GM12878 (cell line): Measurements from ENCODE around the gene ABHD17A. TPM values are rescaled to one million over a fixed set of nuclear protein-coding genes. Genes with fewer than 3 reads are reported as not detected.

Experiments
- ATAC-seq: fragments of 200-7000 bp; cut with Tn5 transposase; 3 replicates; pipeline ENCODE4 v1.9.1; 2020; ENCODE audit warnings: mild to moderate bottlenecking, moderate library complexity
- BruUV-seq: library from RNA; stranded (reverse); fragments of 400-500 nt; replicated peaks from 2 replicates; lab custom pipeline; 2021; lab: Mats Ljungman, UMichigan
- CTCF ChIA-PET: fragments of 300-600 bp; sonication (Branson Sonifier 250); formaldehyde crosslinking; extraction: SDS; loops from one replicate; lab custom pipeline; 2021; ENCODE audit warnings: inconsistent platforms; lab: Yijun Ruan, JAX
- POLR2A ChIA-PET: fragments of 350-600 bp; formaldehyde crosslinking; extraction: SDS; loops from one replicate; lab custom pipeline; 2021; ENCODE audit warnings: inconsistent platforms; lab: Charles Lee
- RAD21 ChIA-PET: fragments of 300-600 bp; sonication (Branson Sonifier 250); formaldehyde crosslinking; loops from one replicate; lab custom pipeline; 2023; ENCODE audit warnings: antibody characterized with exemption; ENCODE audit not compliant: unreplicated experiment; lab: Charles Lee
- SMC1A ChIA-PET: fragments of 300-600 bp; sonication (Branson Sonifier 250); formaldehyde crosslinking; loops from one replicate; lab custom pipeline; 2023; ENCODE audit not compliant: unreplicated experiment, uncharacterized antibody; lab: Charles Lee
- DNase-seq: peaks from one replicate; pipeline ENCODE4 v3.0.0-alpha.2; 2011; ENCODE audit warnings: low read depth, low spot score
- FAIRE-seq: peaks from 3 replicates; lab custom pipeline; 2011; peaks lifted over from hg19 to GRCh38; lab: Jason Lieb, UNC
- H2AFZ ChIP-seq: 2 replicates; pipeline ENCODE4 v1.6.0; 2011; ENCODE audit warnings: low read depth, low read length, control low read depth; ENCODE audit not compliant: control insufficient read depth
- H3K27ac ChIP-seq: 2 replicates; pipeline ENCODE4 v1.5.1; 2011; ENCODE audit warnings: control low read depth; ENCODE audit not compliant: control insufficient read depth, insufficient read depth
- H3K27me3 ChIP-seq, 2 experiments: replicated peaks in 1 of 2; 2 replicates each; pipeline versions ENCODE4 v1.6.0 to v1.6.1; 2011; ENCODE audit warnings: low read length in 1 of 2; ENCODE audit not compliant: control insufficient read depth in 2 of 2, insufficient read depth in 2 of 2
- H3K36me3 ChIP-seq, 2 experiments: 2 replicates each; pipeline ENCODE4 v1.5.1; 2011; ENCODE audit warnings: low read length in 1 of 2; ENCODE audit not compliant: control insufficient read depth in 2 of 2, insufficient read depth in 2 of 2
- H3K4me1 ChIP-seq: 2 replicates; pipeline ENCODE4 v1.6.1; 2011; ENCODE audit warnings: mild to moderate bottlenecking, low read length, moderate library complexity, mixed read lengths; ENCODE audit not compliant: control insufficient read depth, insufficient read depth
- H3K4me2 ChIP-seq: 2 replicates; pipeline ENCODE4 v1.6.0; 2011; ENCODE audit warnings: control low read depth; ENCODE audit not compliant: control insufficient read depth, insufficient read depth
- H3K4me3 ChIP-seq: fragments of 200-600 bp; sonication (generic); 2 replicates; pipeline ENCODE4 v1.5.1; 2016
- H3K79me2 ChIP-seq: 2 replicates; pipeline ENCODE4 v1.6.0; 2011; ENCODE audit warnings: low read length; ENCODE audit not compliant: control insufficient read depth, insufficient read depth
- H3K9ac ChIP-seq: 2 replicates; pipeline ENCODE4 v1.8.0; 2011; ENCODE audit warnings: low read length, control low read depth, mixed read lengths; ENCODE audit not compliant: control insufficient read depth, insufficient read depth
- H3K9me3 ChIP-seq: replicated peaks from 3 replicates; pipeline ENCODE4 v1.5.1; 2011; ENCODE audit warnings: mild to moderate bottlenecking, low read length; ENCODE audit not compliant: control insufficient read depth, insufficient read depth
- H4K20me1 ChIP-seq: 2 replicates; pipeline ENCODE4 v1.6.0; 2011; ENCODE audit not compliant: control insufficient read depth, insufficient read depth
- BRCA1 ChIP-seq: IDR thresholded peaks from 2 replicates; pipeline ENCODE4 v1.6.1; 2011; ENCODE audit warnings: low read depth, low read length, improper control_type of control experiment
- CBX5 ChIP-seq: sonication (generic); IDR thresholded peaks from 2 replicates; pipeline ENCODE4 v1.6.1; 2016; ENCODE audit warnings: low read depth, moderate library complexity, mild to moderate bottlenecking, inconsistent platforms
- CHD2 ChIP-seq: IDR thresholded peaks from 2 replicates; pipeline ENCODE4 v1.6.1; 2011; ENCODE audit warnings: low read depth, low read length, improper control_type of control experiment, borderline replicate concordance
- CHD4 ChIP-seq: fragments of 200-600 bp; sonication (generic); IDR thresholded peaks from 2 replicates; pipeline ENCODE4 v1.6.1; 2016; ENCODE audit warnings: mild to moderate bottlenecking
- CREB1 ChIP-seq: IDR thresholded peaks from 2 replicates; pipeline ENCODE4 v1.6.1; 2012; ENCODE audit warnings: low read depth, mild to moderate bottlenecking, inconsistent platforms
- EED ChIP-seq: sonication (generic); IDR thresholded peaks from 2 replicates; pipeline ENCODE4 v1.6.1; 2016; ENCODE audit warnings: antibody characterized with exemption, low read depth
- FOXK2 ChIP-seq: fragments of 450-650 bp; IDR thresholded peaks from 2 replicates; pipeline ENCODE4 v1.6.1; 2017; ENCODE audit warnings: mild to moderate bottlenecking, moderate library complexity
- IRF5 ChIP-seq: fragments of 450-650 bp; IDR thresholded peaks from 2 replicates; pipeline ENCODE4 v1.6.1; 2017; ENCODE audit warnings: borderline replicate concordance
- NFXL1 ChIP-seq: fragments of 450-650 bp; IDR thresholded peaks from 2 replicates; pipeline ENCODE4 v1.6.1; 2017; ENCODE audit warnings: antibody characterized with exemption, mild to moderate bottlenecking, borderline replicate concordance
- NR2C2 ChIP-seq: IDR thresholded peaks from 2 replicates; pipeline ENCODE4 v1.6.1; 2011; ENCODE audit warnings: borderline replicate concordance, low read depth; ENCODE audit not compliant: control insufficient read depth, insufficient read length
- SIN3A ChIP-seq: IDR thresholded peaks from 2 replicates; pipeline ENCODE4 v1.6.1; 2012; ENCODE audit warnings: low read depth, low read length, improper control_type of control experiment
- SUZ12 ChIP-seq: fragments of 200-600 bp; sonication (generic); IDR thresholded peaks from one replicate; pipeline ENCODE4 v1.6.1; 2018; ENCODE audit warnings: antibody characterized with exemption, mild to moderate bottlenecking; ENCODE audit not compliant: unreplicated experiment
- YBX1 ChIP-seq: fragments of 450-650 bp; IDR thresholded peaks from 2 replicates; pipeline ENCODE4 v1.6.1; 2016; ENCODE audit warnings: antibody characterized with exemption
- ZNF274 ChIP-seq: IDR thresholded peaks from one replicate; pipeline ENCODE4 v1.8.0; 2011; ENCODE audit not compliant: insufficient read length, insufficient read depth
- ZSCAN29 ChIP-seq: fragments of 450-650 bp; IDR thresholded peaks from 2 replicates; pipeline ENCODE4 v1.6.1; 2017; ENCODE audit warnings: mild to moderate bottlenecking, moderate library complexity
- WGBS: methylation state at CpG from one replicate; pipeline ENCODE4 v1.1.6; 2016; ENCODE audit warnings: low lambda C conversion rate; ENCODE audit not compliant: insufficient replicate concordance, insufficient coverage; ENCODE audit errors: missing lambda C conversion rate; 5-methylcytosine and 5-hydroxymethylcytosine counted together
- in situ Hi-C: fragments of 300-500 bp; cut with MboI; formaldehyde crosslinking; loops from 9 replicates; pipeline ENCODE4 v1.14.3; 2018; ENCODE audit warnings: mixed read lengths
- intact Hi-C: fragments of 100-400 bp; cut with micrococcal nuclease; formaldehyde crosslinking; loops from one replicate; pipeline ENCODE4 v1.14.2; 2022; ENCODE audit not compliant: unreplicated experiment
- polyA plus RNA-seq, 11 experiments: library from polyadenylated mRNA; depleted of rRNA in 4 of 11; unstranded in 6 of 11; stranded (reverse) in 5 of 11; fragments of >200 nt; fragmentation: Nextera tagmentation in 4 of 11; fragmentation: Illumina TruSeq in 1 of 11; extraction: Ambion mirVana in 4 of 11; extraction: Trizol in 1 of 11; gene quantifications; 1 replicate in 1 of 11; 2 replicates in 10 of 11; pipeline versions ENCODE4 v1.2.1 to v1.2.3, GENCODE V29; 2011 to 2016; ENCODE audit warnings: inconsistent platforms in 2 of 11, missing spikeins in 2 of 11, low read depth in 1 of 11
- total RNA-seq, 4 experiments: library from RNA; depleted of rRNA in 3 of 4; stranded (reverse); fragments of >200 nt in 3 of 4; fragmentation: Illumina TruSeq in 1 of 4; extraction: Trizol in 1 of 4; gene quantifications; 2 replicates each; pipeline versions ENCODE4 v1.2.1 to v1.2.3, GENCODE V29; 2013 to 2021
- TF ChIP-seq, protein P1 (sequence below): fragments of 450-650 bp; formaldehyde crosslinking; IDR thresholded peaks from 2 replicates; pipeline ENCODE4 v1.4.0; 2022; ENCODE audit warnings: mild to moderate bottlenecking, moderate library complexity
- TF ChIP-seq, protein P2 (sequence below): fragments of 450-650 bp; conservative IDR thresholded peaks from 2 replicates; pipeline ENCODE4 v1.6.1; 2017; ENCODE audit warnings: mild to moderate bottlenecking, moderate library complexity

ABHD17A gene
- total and polyA plus RNA-seq, 10 of the 15 experiments (the other 5 are each of a cell fraction or from before 2014, with no cell fraction given), result 0.13 to 126 (median 28.8) TPM; not detected in 1

DNA sequence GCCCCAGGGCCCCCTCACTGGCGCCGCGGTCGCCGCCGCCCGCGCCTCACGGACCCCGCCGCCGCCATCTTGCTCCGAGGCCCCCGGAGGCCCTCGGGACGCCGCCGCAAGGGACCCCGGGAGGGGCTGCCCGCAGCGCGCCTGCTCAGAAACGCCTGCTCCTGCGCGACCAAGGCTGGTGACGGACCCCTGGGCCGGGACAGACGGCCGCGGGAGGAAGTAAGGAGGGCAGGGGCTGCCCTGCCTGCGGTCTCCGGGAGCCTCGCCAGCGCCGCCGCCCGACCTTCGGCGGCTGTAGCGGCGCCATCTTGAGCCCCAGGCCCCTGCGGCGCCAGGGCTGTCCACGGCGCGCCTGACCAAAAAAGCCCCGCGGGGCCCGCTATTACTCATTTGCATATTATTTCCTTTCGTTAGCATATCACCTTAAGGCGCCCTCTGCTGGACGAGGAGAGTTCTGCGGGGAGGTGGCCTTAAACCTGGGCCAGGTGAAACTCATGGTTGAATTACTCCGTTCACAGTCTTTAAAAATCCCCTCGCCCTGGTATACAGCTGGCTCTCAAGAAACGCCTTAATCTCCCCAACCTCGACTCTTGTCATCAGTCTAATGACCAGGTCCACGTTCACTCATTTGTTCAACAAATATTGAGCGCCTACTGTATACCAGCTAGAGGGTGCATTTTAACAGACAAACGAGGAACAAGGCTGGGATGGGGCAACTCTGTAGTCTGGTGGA, 36.7 kb downstream of the ABHD17A start, which contains the start of gene REXO1:
REXO1 (minus strand) TSS at position 85 of the 733 bp plus-strand sequence. CDS start 125 bp downstream, outside the sequence.
- peak; percentile 81 for ATAC-seq
- CTCF ChIA-PET, result interaction anchor here (0.6 to 1.7 kb wide), 11 partner anchors 9 to 776 kb away, joined by 3 to 11 read pairs (median 4); no protein-coding TSS in a partner anchor
- SMC1A ChIA-PET, result no interaction called here
- TF ChIP-seq ZSCAN29, result peak; percentile 50; the same call in 1 of the 2 replicates
- TF ChIP-seq CHD2, result no peak
- no peak for TF ChIP-seq SUZ12
- TF ChIP-seq, protein P1, sequence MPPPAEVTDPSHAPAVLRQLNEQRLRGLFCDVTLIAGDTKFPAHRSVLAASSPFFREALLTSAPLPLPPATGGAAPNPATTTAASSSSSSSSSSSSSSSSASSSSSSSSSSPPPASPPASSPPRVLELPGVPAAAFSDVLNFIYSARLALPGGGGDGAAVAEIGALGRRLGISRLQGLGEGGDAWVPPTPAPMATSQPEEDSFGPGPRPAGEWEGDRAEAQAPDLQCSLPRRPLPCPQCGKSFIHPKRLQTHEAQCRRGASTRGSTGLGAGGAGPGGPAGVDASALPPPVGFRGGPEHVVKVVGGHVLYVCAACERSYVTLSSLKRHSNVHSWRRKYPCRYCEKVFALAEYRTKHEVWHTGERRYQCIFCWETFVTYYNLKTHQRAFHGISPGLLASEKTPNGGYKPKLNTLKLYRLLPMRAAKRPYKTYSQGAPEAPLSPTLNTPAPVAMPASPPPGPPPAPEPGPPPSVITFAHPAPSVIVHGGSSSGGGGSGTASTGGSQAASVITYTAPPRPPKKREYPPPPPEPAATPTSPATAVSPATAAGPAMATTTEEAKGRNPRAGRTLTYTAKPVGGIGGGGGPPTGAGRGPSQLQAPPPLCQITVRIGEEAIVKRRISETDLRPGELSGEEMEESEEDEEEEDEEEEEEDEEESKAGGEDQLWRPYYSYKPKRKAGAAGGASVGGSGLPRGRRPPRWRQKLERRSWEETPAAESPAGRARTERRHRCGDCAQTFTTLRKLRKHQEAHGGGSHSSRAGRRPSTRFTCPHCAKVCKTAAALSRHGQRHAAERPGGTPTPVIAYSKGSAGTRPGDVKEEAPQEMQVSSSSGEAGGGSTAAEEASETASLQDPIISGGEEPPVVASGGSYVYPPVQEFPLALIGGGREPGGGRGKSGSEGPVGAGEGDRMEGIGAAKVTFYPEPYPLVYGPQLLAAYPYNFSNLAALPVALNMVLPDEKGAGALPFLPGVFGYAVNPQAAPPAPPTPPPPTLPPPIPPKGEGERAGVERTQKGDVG (CRISPR knock-in tag), result no peak
- TF ChIP-seq SIN3A, result no peak
- peak; percentile 94 for TF ChIP-seq IRF5
- peak; percentile 57; the same call in 1 of the 2 replicates for TF ChIP-seq CREB1
- TF ChIP-seq NFXL1, result no peak
- no peak for TF ChIP-seq CHD4
- TF ChIP-seq CBX5, result no peak
- TF ChIP-seq, protein P2, sequence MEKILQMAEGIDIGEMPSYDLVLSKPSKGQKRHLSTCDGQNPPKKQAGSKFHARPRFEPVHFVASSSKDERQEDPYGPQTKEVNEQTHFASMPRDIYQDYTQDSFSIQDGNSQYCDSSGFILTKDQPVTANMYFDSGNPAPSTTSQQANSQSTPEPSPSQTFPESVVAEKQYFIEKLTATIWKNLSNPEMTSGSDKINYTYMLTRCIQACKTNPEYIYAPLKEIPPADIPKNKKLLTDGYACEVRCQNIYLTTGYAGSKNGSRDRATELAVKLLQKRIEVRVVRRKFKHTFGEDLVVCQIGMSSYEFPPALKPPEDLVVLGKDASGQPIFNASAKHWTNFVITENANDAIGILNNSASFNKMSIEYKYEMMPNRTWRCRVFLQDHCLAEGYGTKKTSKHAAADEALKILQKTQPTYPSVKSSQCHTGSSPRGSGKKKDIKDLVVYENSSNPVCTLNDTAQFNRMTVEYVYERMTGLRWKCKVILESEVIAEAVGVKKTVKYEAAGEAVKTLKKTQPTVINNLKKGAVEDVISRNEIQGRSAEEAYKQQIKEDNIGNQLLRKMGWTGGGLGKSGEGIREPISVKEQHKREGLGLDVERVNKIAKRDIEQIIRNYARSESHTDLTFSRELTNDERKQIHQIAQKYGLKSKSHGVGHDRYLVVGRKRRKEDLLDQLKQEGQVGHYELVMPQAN, result no peak; the same call in 1 of the 2 replicates
- TF ChIP-seq ZNF274, result no peak
- TF ChIP-seq EED, result no peak
- TF ChIP-seq FOXK2, result no peak
- TF ChIP-seq BRCA1, result no peak
- TF ChIP-seq YBX1, result no peak
- no peak for TF ChIP-seq NR2C2

More for the DNA sequence above, 36.7 kb downstream of the ABHD17A start, which contains the start of gene REXO1:
- FAIRE-seq (peak; percentile 68), DNase-seq (peak; percentile 72)
- POLR2A ChIA-PET, result interaction anchor here (0.7 kb wide), 1 partner anchor 8 kb away, joined by 3 read pairs; no protein-coding TSS in a partner anchor
- Histone ChIP-seq H3K4me3 (peak within 1 kb of the TSS; percentile 89), H2AFZ (peak within 1 kb of the TSS; percentile 98), H3K4me1 (peaks cover 29% of the 10 kb centered on the region), H3K79me2 (peaks cover 56% of the 10 kb centered on the region), H3K9me3 (no peaks in the 10 kb centered on the region), H3K4me2 (peak within 1 kb of the TSS; percentile 97), H3K9ac (peak within 1 kb of the TSS; percentile 98), H3K27ac (peak within 1 kb of the TSS; percentile 100), H3K36me3 (peaks cover 0 to 6% of the 10 kb centered on the region in 2 experiments; a peak in 3 of 4 replicates), H3K27me3 (no peaks in the 10 kb centered on the region), H4K20me1 (peaks cover 3% of the 10 kb centered on the region; the same call in 1 of the 2 replicates)
- 2% methylated on average over 57 of the region's 60 CpGs for WGBS
- intact Hi-C loops (no loop called here), in situ Hi-C loops (no loop called here)
- RAD21 ChIA-PET, result interaction anchor here (1.0 to 1.4 kb wide), 2 partner anchors 49 to 302 kb away, joined by 3 read pairs; no protein-coding TSS in a partner anchor
- BruUV-seq, result no TSS peak
